Measurements from ENCODE around the gene ATG16L2. TPM values are rescaled to one million over a fixed set of nuclear protein-coding genes. Genes with fewer than 3 reads are reported as not detected.

Gene ATG16L2
- total RNA-seq, 1 donor from 2014 or later = 9.6 TPM

- no peak overlapping the region for H3K4me2 ChIP-seq (ENCODE audit: low read length)
- H2AFZ ChIP-seq (ENCODE audit: low read depth, low read length) = no peak overlapping the region
- no peak overlapping the region for H3K27ac ChIP-seq (ENCODE audit: low read depth, low read length)
- peaks cover 8% of the 10 kb centered on the region for H4K20me1 ChIP-seq (ENCODE audit: insufficient read depth, low read length)
- no peak overlapping the region for H3K27ac Mint-ChIP-seq (ENCODE audit: unreplicated experiment)
- no peak overlapping the region for H3K9ac ChIP-seq (ENCODE audit: low read length)
- H3K4me1 ChIP-seq (ENCODE audit: insufficient read depth, low read length) = no peaks in the 10 kb centered on the region
- no peaks in the 10 kb centered on the region for H3K79me2 ChIP-seq (ENCODE audit: insufficient read depth, low read length)
- no peaks in the 10 kb centered on the region for H3K9me3 Mint-ChIP-seq (ENCODE audit: unreplicated experiment)
- H3K27me3 ChIP-seq (ENCODE audit: insufficient read depth, low read length) = no peaks in the 10 kb centered on the region
- H3K4me1 Mint-ChIP-seq (ENCODE audit: low read depth, unreplicated experiment) = peaks cover 12% of the 10 kb centered on the region
- no peak for TF ChIP-seq EZH2 (IDR thresholded peaks at IDR 0.05; ENCODE audit: insufficient read depth, low read length)
- TF ChIP-seq, protein P1, sequence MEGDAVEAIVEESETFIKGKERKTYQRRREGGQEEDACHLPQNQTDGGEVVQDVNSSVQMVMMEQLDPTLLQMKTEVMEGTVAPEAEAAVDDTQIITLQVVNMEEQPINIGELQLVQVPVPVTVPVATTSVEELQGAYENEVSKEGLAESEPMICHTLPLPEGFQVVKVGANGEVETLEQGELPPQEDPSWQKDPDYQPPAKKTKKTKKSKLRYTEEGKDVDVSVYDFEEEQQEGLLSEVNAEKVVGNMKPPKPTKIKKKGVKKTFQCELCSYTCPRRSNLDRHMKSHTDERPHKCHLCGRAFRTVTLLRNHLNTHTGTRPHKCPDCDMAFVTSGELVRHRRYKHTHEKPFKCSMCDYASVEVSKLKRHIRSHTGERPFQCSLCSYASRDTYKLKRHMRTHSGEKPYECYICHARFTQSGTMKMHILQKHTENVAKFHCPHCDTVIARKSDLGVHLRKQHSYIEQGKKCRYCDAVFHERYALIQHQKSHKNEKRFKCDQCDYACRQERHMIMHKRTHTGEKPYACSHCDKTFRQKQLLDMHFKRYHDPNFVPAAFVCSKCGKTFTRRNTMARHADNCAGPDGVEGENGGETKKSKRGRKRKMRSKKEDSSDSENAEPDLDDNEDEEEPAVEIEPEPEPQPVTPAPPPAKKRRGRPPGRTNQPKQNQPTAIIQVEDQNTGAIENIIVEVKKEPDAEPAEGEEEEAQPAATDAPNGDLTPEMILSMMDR (IDR thresholded peaks at IDR 0.05; ENCODE audit: insufficient read depth, low read depth, low read length) = no peak
- H3K4me3 Mint-ChIP-seq (ENCODE audit: unreplicated experiment) = no peak overlapping the region
- H3K27me3 Mint-ChIP-seq (ENCODE audit: low read depth, unreplicated experiment) = peaks cover 5% of the 10 kb centered on the region
- no peak overlapping the region for H3K4me3 ChIP-seq (ENCODE audit: insufficient read depth, low read depth, low read length)
- no peaks in the 10 kb centered on the region for H3K9me3 ChIP-seq (ENCODE audit: insufficient read depth, low read depth, low read length)
- FAIRE-seq (no peak), DNase-seq (ENCODE audit: low read depth) (no peak)
- H3K36me3 ChIP-seq (ENCODE audit: insufficient read depth, low read length) = no peaks in the 10 kb centered on the region
- H3K36me3 Mint-ChIP-seq (ENCODE audit: low read depth, unreplicated experiment) = peaks cover 3% of the 10 kb centered on the region
Observed at GRCh38 chr11:72783144-72783905, 30.9 kb upstream of the ATG16L2 start.

DNA sequence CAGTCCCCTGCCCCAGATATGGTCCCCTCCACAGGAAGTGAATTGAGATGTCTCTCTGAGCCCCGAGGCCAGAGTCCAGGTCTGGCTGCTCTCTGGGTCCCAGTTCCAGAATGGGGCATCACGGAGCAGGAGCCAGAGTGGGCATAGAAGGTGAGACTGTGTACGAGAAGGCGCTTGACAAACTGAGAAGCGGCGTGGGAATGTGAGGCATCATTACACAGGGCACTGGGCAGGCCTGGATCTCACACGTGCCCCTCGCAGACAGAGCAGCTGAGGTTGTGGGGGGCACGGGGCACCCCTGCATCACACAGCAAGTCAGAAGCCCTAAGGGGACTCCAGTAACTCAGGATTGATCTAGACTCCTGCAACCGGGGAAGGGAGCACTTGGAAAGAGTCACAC lies 29.5 kb upstream of the ATG16L2 start:
- H3K36me3 ChIP-seq (ENCODE audit: insufficient read depth, low read length) = no peaks in the 10 kb centered on the region
- no peak overlapping the region for H3K9ac ChIP-seq (ENCODE audit: low read length)
- TF ChIP-seq EZH2 (IDR thresholded peaks at IDR 0.05; ENCODE audit: insufficient read depth, low read length) = no peak
- TF ChIP-seq, protein P1 (IDR thresholded peaks at IDR 0.05; ENCODE audit: insufficient read depth, low read depth, low read length) = no peak
- H4K20me1 ChIP-seq (ENCODE audit: insufficient read depth, low read length) = peaks cover 8% of the 10 kb centered on the region
- DNase-seq (ENCODE audit: low read depth) (no peak), FAIRE-seq (no peak)
- Mint-ChIP-seq H3K27ac (ENCODE audit: unreplicated experiment) (no peak overlapping the region), H3K9me3 (ENCODE audit: unreplicated experiment) (no peaks in the 10 kb centered on the region), H3K27me3 (ENCODE audit: low read depth, unreplicated experiment) (peaks cover 2% of the 10 kb centered on the region), H3K4me1 (ENCODE audit: low read depth, unreplicated experiment) (peaks cover 12% of the 10 kb centered on the region), H3K36me3 (ENCODE audit: low read depth, unreplicated experiment) (no peaks in the 10 kb centered on the region), H3K4me3 (ENCODE audit: unreplicated experiment) (no peak overlapping the region)
- H3K9me3 ChIP-seq (ENCODE audit: insufficient read depth, low read depth, low read length) = no peaks in the 10 kb centered on the region
- no peak overlapping the region for H3K4me3 ChIP-seq (ENCODE audit: insufficient read depth, low read depth, low read length)
- H2AFZ ChIP-seq (ENCODE audit: low read depth, low read length) = no peak overlapping the region
- H3K4me2 ChIP-seq (ENCODE audit: low read length) = no peak overlapping the region
- no peak overlapping the region for H3K27ac ChIP-seq (ENCODE audit: low read depth, low read length)
- peaks cover 7% of the 10 kb centered on the region for H3K4me1 ChIP-seq (ENCODE audit: insufficient read depth, low read length)
- no peaks in the 10 kb centered on the region for H3K27me3 ChIP-seq (ENCODE audit: insufficient read depth, low read length)
- H3K79me2 ChIP-seq (ENCODE audit: insufficient read depth, low read length) = no peaks in the 10 kb centered on the region

Measured in astrocyte (in vitro differentiated cells and primary cell).